Measurements from ENCODE around the gene DSCAML1.

DSCAML1 gene

DNA sequence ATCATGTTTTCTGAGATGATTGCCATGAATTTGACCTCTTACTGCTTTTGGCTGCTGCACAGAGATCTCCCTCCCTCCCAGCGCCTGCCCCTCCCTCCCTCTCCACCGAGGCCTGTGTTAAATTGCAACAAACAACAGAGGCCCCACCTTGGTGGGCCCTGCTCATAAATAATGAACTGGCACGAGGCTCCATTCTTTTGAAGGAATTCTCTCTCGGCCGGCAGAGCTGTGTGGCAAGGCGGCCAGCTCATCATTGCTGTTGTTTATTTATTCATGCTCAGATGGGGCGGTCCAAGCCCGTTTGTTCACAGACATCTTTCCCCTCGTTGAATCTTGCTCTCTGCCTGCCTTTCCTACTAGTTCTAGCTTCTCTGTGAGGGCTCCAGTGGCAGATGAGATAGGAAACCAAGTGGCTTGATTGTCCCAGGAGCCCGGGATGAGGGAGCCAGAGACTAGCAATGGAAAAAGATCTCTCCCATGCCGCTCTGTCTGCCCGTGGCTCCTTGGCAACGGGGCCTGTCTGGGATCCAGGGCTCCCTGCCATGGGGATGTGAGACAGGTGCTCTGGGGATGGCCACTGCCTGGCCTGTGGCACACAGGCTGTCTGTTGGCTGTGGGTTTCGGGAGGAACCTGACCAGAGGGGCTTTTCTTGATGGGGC is 192.6 kb downstream of the DSCAML1 start:
- DNase-seq, result no peak

DNA sequence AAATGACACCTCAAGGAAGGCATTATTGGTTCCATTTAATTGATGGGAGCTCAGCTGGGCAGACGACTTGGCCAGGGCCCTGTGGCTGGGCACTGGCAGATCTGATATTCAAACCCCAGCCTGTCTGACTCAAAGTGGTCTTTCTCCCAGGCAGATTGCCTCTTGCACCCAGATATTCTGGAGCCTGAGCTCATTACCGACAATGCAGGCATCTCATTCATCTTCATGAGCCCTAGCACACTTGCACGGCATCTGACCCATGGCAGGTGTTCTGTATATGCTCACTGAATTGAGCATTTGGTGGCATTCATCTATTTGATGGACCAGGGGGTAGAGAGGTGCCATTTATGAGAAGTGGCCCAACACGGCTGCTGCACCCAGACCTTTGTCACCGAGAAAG is 193.1 kb downstream of the DSCAML1 start:
- no peak for DNase-seq

- no peak for DNase-seq
Observed at GRCh38 chr11:117601006-117601708, 195.9 kb downstream of the DSCAML1 start.

GRCh38 chr11:117600234-117600783 is 196.7 kb downstream of the DSCAML1 start:
- DNase-seq, result no peak

DNA sequence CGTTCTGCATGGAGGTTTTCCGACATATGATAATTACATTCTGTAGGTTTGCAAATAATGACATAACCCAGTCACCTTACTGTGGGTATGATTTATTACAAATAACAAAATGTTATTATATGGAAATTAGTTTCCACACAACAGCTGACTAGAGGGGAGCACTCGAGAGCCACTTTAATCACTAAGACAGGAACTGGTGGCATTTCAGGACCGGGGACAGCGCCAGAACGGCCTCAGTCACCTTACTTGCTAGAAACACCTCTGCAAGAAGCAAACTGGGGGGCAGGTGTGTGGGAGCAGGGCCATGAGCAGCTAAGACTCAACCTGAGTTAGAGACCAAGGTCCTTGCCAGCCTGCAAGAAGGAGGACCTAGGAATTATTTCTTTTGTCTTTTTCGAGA is 199.9 kb downstream of the DSCAML1 start:
- peak; percentile 83 for DNase-seq

GRCh38 chr11:117595440-117595839 is 201.6 kb downstream of the DSCAML1 start:
- no peak for DNase-seq

GRCh38 chr11:117594721-117595120 is 202.3 kb downstream of the DSCAML1 start:
- no peak for DNase-seq

DNA sequence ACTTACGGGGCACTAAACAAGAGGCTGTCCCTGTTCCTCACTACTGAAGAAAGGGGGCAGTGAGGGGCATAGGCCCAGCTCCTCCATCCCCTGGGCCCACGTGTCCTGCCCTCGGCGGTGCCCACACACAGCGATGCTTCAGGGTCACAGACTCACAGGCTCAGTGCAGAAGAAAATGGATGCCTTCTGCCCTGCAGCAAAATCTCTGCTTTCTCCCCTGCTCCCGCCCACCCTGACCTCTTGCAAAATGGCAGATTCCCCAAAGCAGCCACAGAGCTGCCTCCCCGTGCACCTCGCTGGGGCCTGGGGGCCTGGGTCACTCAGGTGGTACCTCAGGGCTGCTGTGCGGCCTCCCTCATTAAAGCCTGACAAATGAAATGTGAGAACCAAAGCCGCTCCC is 204.0 kb downstream of the DSCAML1 start:
- no peak for DNase-seq

DNA sequence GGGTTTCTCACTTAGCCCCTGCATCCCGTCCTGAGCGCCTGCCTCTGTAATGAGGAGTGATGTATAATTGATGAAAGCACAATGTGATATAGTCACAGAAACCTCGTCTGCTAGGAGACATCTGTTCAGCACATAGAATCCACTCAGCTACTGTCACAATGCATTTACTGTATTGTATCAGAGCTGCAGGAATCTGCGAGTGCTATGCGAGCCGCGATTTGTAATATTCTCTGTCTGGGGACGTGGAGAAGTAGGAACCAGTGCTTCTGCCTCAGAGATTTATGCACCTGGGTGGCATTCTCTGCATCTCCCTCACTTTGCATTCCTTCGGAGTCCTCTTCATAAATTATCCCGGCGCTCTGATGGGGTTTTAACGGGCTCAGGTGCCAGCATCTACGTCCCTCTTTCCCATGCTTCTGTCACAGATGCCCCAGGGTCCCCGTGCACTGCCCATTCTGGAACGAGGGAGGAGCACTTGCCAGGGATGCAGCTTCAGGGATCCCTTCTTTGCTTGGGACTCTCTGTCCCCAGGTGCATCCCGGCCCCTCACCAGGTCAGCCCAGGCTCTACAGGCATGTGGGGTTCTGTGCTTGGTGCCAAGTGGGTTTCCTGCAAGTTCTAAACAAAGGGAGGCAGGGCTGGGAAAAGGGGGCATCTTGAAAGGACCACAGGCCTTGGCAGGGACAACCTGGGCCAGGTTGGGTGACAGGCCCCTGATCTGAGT is 205.5 kb downstream of the DSCAML1 start:
- DNase-seq, result no peak

- no peak for DNase-seq
Observed at GRCh38 chr11:117589063-117589462, 208.0 kb downstream of the DSCAML1 start.

GRCh38 chr11:117588166-117588810 is 208.7 kb downstream of the DSCAML1 start:
- DNase-seq, result no peak

DNA sequence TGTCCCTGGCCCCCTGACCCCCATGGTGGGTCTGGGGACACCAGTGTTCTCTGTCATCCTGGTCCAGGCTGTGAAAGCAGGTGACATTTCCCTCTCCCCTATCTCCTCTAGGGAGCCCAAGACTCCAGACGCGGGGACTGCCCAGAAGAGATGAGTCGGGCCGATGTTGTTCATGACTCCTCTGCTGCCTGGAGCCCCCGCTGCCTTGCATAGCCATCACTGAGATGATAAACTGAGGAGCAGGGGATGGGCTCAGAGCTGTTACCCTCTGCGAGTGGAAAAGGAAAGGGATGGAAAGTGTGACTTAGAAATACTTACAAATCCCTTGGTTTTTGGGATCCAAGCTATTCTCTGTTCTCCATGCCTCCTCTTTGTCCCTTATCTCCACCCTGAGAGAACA is 209.6 kb downstream of the DSCAML1 start:
- DNase-seq, result no peak

- no peak for DNase-seq
Observed at GRCh38 chr11:117586392-117586791, 210.6 kb downstream of the DSCAML1 start.

DNA sequence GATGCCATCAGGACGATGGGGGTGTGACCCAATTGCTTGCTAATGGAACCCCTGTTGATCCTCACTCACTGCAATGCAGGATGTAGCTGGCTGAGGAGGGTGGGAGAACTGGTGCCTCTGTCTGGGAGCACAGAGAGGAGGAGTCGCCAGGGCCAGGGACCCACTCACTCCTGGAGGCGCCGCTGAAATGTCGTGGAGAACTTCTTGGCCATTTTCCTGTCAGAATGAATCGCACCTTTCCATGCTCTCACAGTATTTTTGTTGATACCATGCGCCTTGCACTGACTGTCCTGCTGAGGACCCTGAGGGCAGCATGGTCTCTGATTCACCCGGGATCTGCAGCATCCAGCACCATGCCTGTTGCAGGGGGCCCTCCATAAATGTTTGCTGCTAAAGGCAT is 211.4 kb downstream of the DSCAML1 start:
- DNase-seq, result no peak

GRCh38 chr11:117584056-117584830 is 212.8 kb downstream of the DSCAML1 start:
- no peak for DNase-seq

GRCh38 chr11:117583063-117583801 is 213.8 kb downstream of the DSCAML1 start:
- no peak for DNase-seq

- DNase-seq, result no peak
Observed at GRCh38 chr11:117582433-117582832, 214.6 kb downstream of the DSCAML1 start.

DNA sequence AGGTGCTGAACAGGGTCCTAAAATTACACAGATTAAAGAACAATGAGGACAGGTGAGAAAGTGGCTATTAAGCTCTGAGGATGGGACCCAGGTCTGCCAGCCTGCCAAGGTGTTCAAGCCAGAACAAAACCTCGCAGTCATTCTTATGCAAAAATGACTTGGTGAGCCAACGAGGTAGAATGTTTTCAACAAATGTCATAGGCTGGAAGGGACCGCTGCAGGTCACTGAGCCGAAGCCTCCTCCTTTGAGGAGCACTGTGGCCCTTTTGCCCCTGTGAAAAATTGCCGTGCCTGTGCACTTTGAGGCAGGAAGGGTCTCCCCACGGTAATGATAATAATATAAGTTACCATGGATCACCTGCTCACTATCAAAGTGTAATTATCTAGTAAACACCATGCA is 216.2 kb downstream of the DSCAML1 start:
- no peak for DNase-seq

- no peak for DNase-seq
Observed at GRCh38 chr11:117579161-117579560, 217.9 kb downstream of the DSCAML1 start.

- peak; percentile 25 for DNase-seq
Observed at GRCh38 chr11:117575856-117576255, 221.2 kb downstream of the DSCAML1 start.

DNA sequence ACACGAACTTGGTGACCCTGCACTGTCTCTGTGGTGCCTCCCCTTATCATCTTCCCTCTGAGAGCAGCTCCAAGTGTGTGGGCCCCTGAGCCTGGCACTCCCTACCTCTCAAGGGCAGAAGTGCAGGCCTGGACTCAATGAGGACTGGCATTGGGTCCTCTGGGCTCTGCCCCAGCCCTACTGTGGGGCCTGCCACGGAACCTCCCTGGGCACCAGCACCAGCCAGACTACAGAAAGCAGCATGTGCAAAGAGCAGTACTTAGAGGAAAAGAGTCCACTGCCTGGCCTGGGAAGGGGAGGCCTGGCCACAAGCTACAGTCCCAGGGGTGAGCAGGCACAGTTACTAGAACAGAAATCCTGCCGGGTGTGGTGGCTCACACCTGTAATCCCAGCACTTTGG is 222.5 kb downstream of the DSCAML1 start:
- DNase-seq, result no peak

DNA sequence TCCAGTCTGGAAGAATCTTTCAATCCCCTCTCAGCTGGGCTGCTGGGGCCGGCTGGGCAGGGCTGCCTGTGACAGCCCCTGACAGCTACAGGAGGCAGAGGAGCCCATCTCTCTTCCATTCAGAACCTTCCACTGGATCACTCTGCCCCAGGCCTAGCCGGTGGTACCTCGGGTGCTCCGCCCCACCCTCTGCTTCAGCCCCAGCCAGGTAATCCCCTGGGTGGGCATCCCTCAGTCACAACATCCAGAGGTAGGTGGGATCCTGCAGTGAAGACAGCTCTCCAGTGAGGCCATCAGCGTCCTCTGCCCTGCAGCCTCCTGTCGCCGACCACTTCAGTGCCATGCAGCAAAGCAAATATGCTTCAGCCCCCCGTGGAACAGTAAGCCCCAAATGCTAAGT is 223.7 kb downstream of the DSCAML1 start:
- DNase-seq, result no peak

Data from islet precursor cell (in vitro differentiated cells).